ENCODE measurements around the gene KCNB1. TPM values are rescaled to one million over a fixed set of nuclear protein-coding genes. Genes with fewer than 3 reads are reported as not detected.

The KCNB1 gene
- total RNA-seq, 2 experiments from 2014 or later, result not detected

DNA sequence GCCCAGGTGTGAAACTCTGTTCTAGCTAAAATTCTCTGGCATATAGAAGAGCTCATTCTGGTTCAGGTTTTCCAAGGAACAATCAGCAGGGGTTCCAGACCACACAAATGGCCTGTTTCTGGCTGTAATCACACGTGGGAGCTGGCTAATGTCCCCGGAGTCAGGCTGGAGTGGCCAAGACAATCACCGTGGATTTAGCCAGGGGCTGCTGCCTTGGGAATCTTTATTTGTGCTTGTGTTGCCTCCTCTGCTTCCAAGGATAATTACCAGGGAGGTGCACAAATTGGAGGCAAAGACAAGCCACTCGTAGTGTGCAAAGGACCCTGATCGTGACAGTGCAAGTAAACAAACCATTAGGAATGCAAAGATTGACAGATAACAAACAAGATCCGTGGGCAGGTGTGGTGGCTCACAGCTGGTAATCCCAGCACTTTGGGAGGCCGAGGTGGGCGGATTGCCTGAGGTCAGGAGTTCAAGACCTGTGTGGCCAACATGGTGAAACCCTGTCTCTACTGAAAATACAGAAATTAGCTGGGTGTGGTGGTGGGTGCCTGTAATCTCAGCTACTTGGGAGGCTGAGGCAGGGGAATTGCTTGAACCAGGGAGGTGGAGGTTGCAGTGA is 77.3 kb downstream of the KCNB1 start:
- Mint-ChIP-seq H3K27me3 (peaks cover 10% of the 10 kb centered on the region), H3K9me3 (ENCODE audit: low read depth) (no peaks in the 10 kb centered on the region)
- CTCF ChIA-PET, result interaction anchor here (0.7 to 0.8 kb wide), 2 partner anchors 9 to 12 kb away, joined by 3 read pairs; no protein-coding TSS in a partner anchor

DNA sequence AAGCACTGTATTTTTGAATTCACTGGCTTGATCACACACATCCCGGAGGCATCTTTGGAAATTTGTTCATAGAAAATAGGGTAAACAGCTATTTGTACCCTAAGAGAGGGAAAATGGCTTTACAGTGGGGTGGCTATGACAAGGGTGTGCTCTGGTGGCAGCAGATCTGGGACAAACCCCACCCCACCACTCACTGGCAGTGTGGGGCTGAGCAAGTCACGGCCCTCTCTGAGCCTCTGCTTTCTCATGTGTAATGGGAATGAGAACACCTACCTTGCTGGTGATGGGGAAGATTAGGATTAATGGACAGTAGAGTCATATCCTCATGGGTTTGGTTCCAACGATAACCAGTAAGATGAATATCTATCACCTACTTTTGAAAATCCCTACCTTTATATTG is 78.0 kb downstream of the KCNB1 start:
- no peak for ATAC-seq
- no peak for DNase-seq
- H3K36me3 Mint-ChIP-seq (ENCODE audit: low read depth), result no peaks in the 10 kb centered on the region
- H3K9me3 Mint-ChIP-seq (ENCODE audit: low read depth), result no peaks in the 10 kb centered on the region
- H3K4me1 Mint-ChIP-seq, result no peaks in the 10 kb centered on the region
- ChIA-PET POLR2A (no interaction called here), CTCF (interaction anchor here (0.7 kb wide), 1 partner anchor 10 kb away, joined by 3 read pairs; no protein-coding TSS in a partner anchor)
- intact Hi-C loops (cut with DNase I, micrococcal nuclease), result no loop called here
- H3K4me3 Mint-ChIP-seq, result no peak overlapping the region
- H3K27ac Mint-ChIP-seq, result no peak overlapping the region
- peaks cover 10% of the 10 kb centered on the region for H3K27me3 Mint-ChIP-seq

More for the DNA sequence above, 77.3 kb downstream of the KCNB1 start:
- H3K4me1 Mint-ChIP-seq, result no peaks in the 10 kb centered on the region
- POLR2A ChIA-PET, result no interaction called here
- H3K4me3 Mint-ChIP-seq, result no peak overlapping the region
- no peak overlapping the region for H3K27ac Mint-ChIP-seq
- ATAC-seq (no peak), DNase-seq (no peak)
- no peaks in the 10 kb centered on the region for H3K36me3 Mint-ChIP-seq (ENCODE audit: low read depth)
- intact Hi-C loops (cut with DNase I, micrococcal nuclease), result no loop called here

- H3K36me3 Mint-ChIP-seq (ENCODE audit: low read depth), result no peaks in the 10 kb centered on the region
- POLR2A ChIA-PET, result no interaction called here
- H3K4me1 Mint-ChIP-seq, result no peaks in the 10 kb centered on the region
- H3K27ac Mint-ChIP-seq, result no peak overlapping the region
- DNase-seq, result no peak
- H3K4me3 Mint-ChIP-seq, result no peak overlapping the region
- H3K27me3 Mint-ChIP-seq, result peaks cover 7% of the 10 kb centered on the region
- CTCF ChIA-PET, result no interaction called here
- ATAC-seq, result no peak
- H3K9me3 Mint-ChIP-seq (ENCODE audit: low read depth), result no peaks in the 10 kb centered on the region
- intact Hi-C loops (cut with DNase I, micrococcal nuclease), result no loop called here
Measured at GRCh38 chr20:49403911-49404310, 78.6 kb downstream of the KCNB1 start.

DNA sequence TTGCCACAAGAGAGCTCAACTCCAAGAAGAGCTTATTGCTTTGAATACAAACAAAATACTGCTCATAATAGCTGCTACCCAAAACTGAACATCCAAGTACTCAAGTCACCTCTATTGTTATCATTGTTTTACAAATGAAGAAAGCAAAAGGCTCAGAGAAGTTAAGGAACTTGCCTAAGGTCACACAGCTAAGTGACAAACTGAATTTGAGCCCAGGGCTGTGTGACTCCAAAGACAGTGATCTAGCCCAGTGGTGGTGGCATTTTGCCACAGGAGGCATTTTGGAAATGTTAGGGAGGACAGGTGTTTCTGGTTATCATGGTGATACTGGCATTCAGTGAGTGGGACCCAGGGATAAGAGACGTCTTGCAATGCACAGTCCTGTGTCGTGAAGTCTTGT is 79.5 kb downstream of the KCNB1 start:
- CTCF ChIA-PET, result interaction anchor here (1.0 to 1.2 kb wide), 2 partner anchors 18 to 81 kb away, joined by 3 to 7 read pairs; no protein-coding TSS in a partner anchor

GRCh38 chr20:49400904-49401303 is 81.6 kb downstream of the KCNB1 start:
- H3K4me3 Mint-ChIP-seq, result no peak overlapping the region

More for the DNA sequence above, 79.5 kb downstream of the KCNB1 start:
- no peaks in the 10 kb centered on the region for H3K36me3 Mint-ChIP-seq (ENCODE audit: low read depth)
- no peaks in the 10 kb centered on the region for H3K9me3 Mint-ChIP-seq (ENCODE audit: low read depth)
- H3K4me3 Mint-ChIP-seq, result no peak overlapping the region
- no peak for DNase-seq
- POLR2A ChIA-PET, result no interaction called here
- H3K27ac Mint-ChIP-seq, result no peak overlapping the region
- intact Hi-C loops (cut with DNase I, micrococcal nuclease), result no loop called here
- H3K4me1 Mint-ChIP-seq, result no peaks in the 10 kb centered on the region
- ATAC-seq, result no peak
- peaks cover 7% of the 10 kb centered on the region for H3K27me3 Mint-ChIP-seq

GRCh38 chr20:49400410-49400809 is 82.1 kb downstream of the KCNB1 start:
- no peak for ATAC-seq
- DNase-seq, result no peak
- Mint-ChIP-seq H3K9me3 (ENCODE audit: low read depth) (no peaks in the 10 kb centered on the region), H3K27ac (no peak overlapping the region), H3K4me3 (no peak overlapping the region), H3K27me3 (peaks cover 5% of the 10 kb centered on the region), H3K4me1 (no peaks in the 10 kb centered on the region), H3K36me3 (ENCODE audit: low read depth) (no peaks in the 10 kb centered on the region)
- intact Hi-C loops (cut with DNase I, micrococcal nuclease), result no loop called here
- ChIA-PET CTCF (no interaction called here), POLR2A (no interaction called here)

More at GRCh38 chr20:49400904-49401303, 81.6 kb downstream of the KCNB1 start:
- no peak for DNase-seq
- Mint-ChIP-seq H3K27ac (no peak overlapping the region), H3K4me1 (no peaks in the 10 kb centered on the region), H3K36me3 (ENCODE audit: low read depth) (no peaks in the 10 kb centered on the region), H3K9me3 (ENCODE audit: low read depth) (no peaks in the 10 kb centered on the region), H3K27me3 (peaks cover 5% of the 10 kb centered on the region)
- CTCF ChIA-PET, result no interaction called here
- no peak for ATAC-seq
- intact Hi-C loops (cut with DNase I, micrococcal nuclease), result no loop called here
- POLR2A ChIA-PET, result no interaction called here

GRCh38 chr20:49399329-49399728 is 83.1 kb downstream of the KCNB1 start:
- DNase-seq, result no peak
- no peak overlapping the region for H3K4me3 Mint-ChIP-seq
- ATAC-seq, result no peak
- H3K36me3 Mint-ChIP-seq (ENCODE audit: low read depth), result no peaks in the 10 kb centered on the region
- intact Hi-C loops (cut with DNase I, micrococcal nuclease), result no loop called here
- H3K27ac Mint-ChIP-seq, result no peak overlapping the region
- H3K4me1 Mint-ChIP-seq, result no peaks in the 10 kb centered on the region
- CTCF ChIA-PET, result interaction anchor here (0.7 kb wide), 1 partner anchor 425 kb away, joined by 3 read pairs; no protein-coding TSS in a partner anchor
- peaks cover 3% of the 10 kb centered on the region for H3K27me3 Mint-ChIP-seq
- H3K9me3 Mint-ChIP-seq (ENCODE audit: low read depth), result no peaks in the 10 kb centered on the region
- POLR2A ChIA-PET, result no interaction called here

DNA sequence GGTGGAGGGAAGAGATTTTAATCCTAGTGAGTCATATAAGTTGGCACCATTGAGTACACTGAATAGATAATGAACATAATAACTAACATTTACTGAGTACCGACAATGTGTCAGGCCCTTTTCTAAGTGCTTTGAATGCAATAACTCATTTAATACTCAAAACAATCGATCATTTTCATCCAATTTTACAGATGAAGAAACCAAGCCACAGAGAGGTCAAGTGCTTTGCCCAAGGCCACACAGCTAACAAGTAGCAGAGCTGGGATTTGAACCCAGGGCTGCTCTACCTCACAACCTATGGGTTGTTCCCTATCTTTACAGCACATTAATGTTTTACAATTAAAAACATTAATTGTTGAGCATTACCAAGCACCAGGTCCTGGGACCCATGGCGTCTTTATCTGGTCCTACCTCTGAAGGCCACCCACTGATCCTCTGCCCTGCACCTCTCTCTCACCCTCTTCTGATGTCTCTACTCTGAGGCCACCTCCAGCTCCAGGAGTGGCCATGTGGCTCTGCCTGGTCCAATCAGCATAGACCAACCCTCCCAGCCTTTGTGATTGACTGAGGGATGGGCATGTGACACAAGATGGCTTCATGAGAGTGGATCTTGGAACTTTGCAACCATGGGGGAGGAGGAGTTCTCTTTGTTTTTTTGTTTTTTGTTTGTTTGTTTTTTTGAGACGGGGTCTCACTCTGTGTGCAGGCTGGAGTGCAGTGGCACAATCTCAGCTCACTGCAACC is 83.9 kb downstream of the KCNB1 start:
- CTCF ChIA-PET, result no interaction called here
- ATAC-seq, result no peak
- Mint-ChIP-seq H3K27me3 (peaks cover 3% of the 10 kb centered on the region), H3K36me3 (ENCODE audit: low read depth) (no peaks in the 10 kb centered on the region), H3K9me3 (ENCODE audit: low read depth) (no peaks in the 10 kb centered on the region), H3K4me1 (no peaks in the 10 kb centered on the region), H3K4me3 (no peak overlapping the region), H3K27ac (no peak overlapping the region)
- intact Hi-C loops (cut with DNase I, micrococcal nuclease), result no loop called here
- no peak for DNase-seq
- POLR2A ChIA-PET, result no interaction called here

GRCh38 chr20:49397525-49397924 is 84.9 kb downstream of the KCNB1 start:
- intact Hi-C loops (cut with DNase I, micrococcal nuclease), result no loop called here
- no peak for DNase-seq
- H3K36me3 Mint-ChIP-seq (ENCODE audit: low read depth), result no peaks in the 10 kb centered on the region
- no peaks in the 10 kb centered on the region for H3K9me3 Mint-ChIP-seq (ENCODE audit: low read depth)
- peaks cover 5% of the 10 kb centered on the region for H3K27me3 Mint-ChIP-seq
- CTCF ChIA-PET, result no interaction called here
- H3K4me3 Mint-ChIP-seq, result no peak overlapping the region
- no peaks in the 10 kb centered on the region for H3K4me1 Mint-ChIP-seq
- no peak for ATAC-seq
- POLR2A ChIA-PET, result interaction anchor here (1.1 kb wide), 1 partner anchor 137 kb away, joined by 4 read pairs; no protein-coding TSS in a partner anchor
- no peak overlapping the region for H3K27ac Mint-ChIP-seq

DNA sequence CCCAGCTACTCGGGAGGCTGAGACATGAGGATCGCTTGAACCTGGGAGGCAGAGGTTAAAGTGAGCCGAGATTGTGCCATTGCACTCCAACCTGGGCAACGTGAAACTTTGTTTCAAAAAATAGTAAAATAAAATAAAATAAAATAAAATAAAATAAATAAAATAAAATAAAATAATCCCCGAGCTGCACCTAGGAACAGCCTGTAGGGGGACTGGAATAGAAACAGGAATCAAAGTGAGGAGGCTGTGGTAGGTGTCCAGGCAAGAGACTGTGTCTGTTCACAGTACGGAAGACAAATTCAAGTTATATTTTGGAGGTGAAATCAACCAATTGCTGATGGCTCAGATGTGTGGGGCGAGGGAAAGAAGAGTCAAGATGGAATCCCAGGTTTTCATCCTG is 86.2 kb downstream of the KCNB1 start:
- no peaks in the 10 kb centered on the region for H3K4me1 Mint-ChIP-seq
- no peak overlapping the region for H3K4me3 Mint-ChIP-seq
- no peak for DNase-seq
- POLR2A ChIA-PET, result interaction anchor here (1.1 kb wide), 1 partner anchor 138 kb away, joined by 4 read pairs; no protein-coding TSS in a partner anchor
- CTCF ChIA-PET, result interaction anchor here (1.5 to 3.7 kb wide), 2 partner anchors 12 to 17 kb away, joined by 4 to 22 read pairs; no protein-coding TSS in a partner anchor
- ATAC-seq, result no peak
- H3K9me3 Mint-ChIP-seq (ENCODE audit: low read depth), result no peaks in the 10 kb centered on the region
- peaks cover 11% of the 10 kb centered on the region for H3K27me3 Mint-ChIP-seq
- intact Hi-C loops (cut with DNase I, micrococcal nuclease), result no loop called here
- no peaks in the 10 kb centered on the region for H3K36me3 Mint-ChIP-seq (ENCODE audit: low read depth)
- no peak overlapping the region for H3K27ac Mint-ChIP-seq

DNA sequence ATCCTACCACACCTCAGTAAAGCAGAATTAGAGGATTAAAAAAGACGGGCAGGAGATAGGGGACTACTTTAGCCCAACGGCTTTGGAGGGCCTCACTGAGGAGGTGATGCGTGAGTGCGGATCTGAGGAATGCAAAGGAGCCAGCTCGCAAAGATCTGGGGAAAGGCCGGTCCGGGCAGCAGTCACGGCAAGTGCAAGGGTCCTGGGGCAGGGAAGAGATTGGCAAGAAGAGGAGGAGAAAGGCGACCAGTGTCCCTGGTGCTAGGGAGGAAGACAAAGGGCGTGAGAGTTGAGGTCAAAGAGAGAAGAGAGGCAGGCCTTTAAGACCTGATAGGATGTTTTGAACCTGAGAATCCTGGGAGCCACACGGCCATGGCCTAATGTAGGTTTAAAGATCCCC is 86.8 kb downstream of the KCNB1 start:
- CTCF ChIA-PET, result interaction anchor here (1.5 to 3.7 kb wide), 2 partner anchors 11 to 16 kb away, joined by 4 to 22 read pairs; no protein-coding TSS in a partner anchor

GRCh38 chr20:49395183-49395582 is 87.3 kb downstream of the KCNB1 start:
- H3K4me3 Mint-ChIP-seq, result no peak overlapping the region
- H3K27ac Mint-ChIP-seq, result no peak overlapping the region
- ATAC-seq (no peak), DNase-seq (no peak)
- intact Hi-C loops (cut with DNase I, micrococcal nuclease), result no loop called here
- no peaks in the 10 kb centered on the region for H3K9me3 Mint-ChIP-seq (ENCODE audit: low read depth)
- H3K4me1 Mint-ChIP-seq, result no peaks in the 10 kb centered on the region
- no peaks in the 10 kb centered on the region for H3K36me3 Mint-ChIP-seq (ENCODE audit: low read depth)
- ChIA-PET CTCF (interaction anchor here (3.7 kb wide), 1 partner anchor 11 kb away, joined by 22 read pairs; no protein-coding TSS in a partner anchor), POLR2A (no interaction called here)
- peaks cover 11% of the 10 kb centered on the region for H3K27me3 Mint-ChIP-seq

More for the DNA sequence above, 86.8 kb downstream of the KCNB1 start:
- Mint-ChIP-seq H3K36me3 (ENCODE audit: low read depth) (no peaks in the 10 kb centered on the region), H3K27ac (no peak overlapping the region), H3K9me3 (ENCODE audit: low read depth) (no peaks in the 10 kb centered on the region), H3K4me1 (no peaks in the 10 kb centered on the region), H3K27me3 (peaks cover 11% of the 10 kb centered on the region), H3K4me3 (no peak overlapping the region)
- DNase-seq, result no peak
- POLR2A ChIA-PET, result no interaction called here
- no peak for ATAC-seq
- intact Hi-C loops (cut with DNase I, micrococcal nuclease), result no loop called here
